Heart left ventricle (tissue), 13 donors: ENCODE results near the gene RNF43.

ENCODE experiments used
- CTCF ChIP-seq, 12 donors: fragments of 200-600 bp; sonication (generic) in 4 of 12; IDR thresholded peaks; one replicate each; pipeline versions ENCODE4 v1.5.0 to v1.8.0; 2018 to 2022; ENCODE audit warnings: antibody characterized with exemption in 12 of 12, mild to moderate bottlenecking in 5 of 12
- POLR2A ChIP-seq, 2 donors: fragments of 450-650 bp; IDR thresholded peaks; one replicate each; pipeline ENCODE4 v1.6.1; 2017; ENCODE audit warnings: antibody characterized with exemption in 2 of 2, mild to moderate bottlenecking in 2 of 2, moderate library complexity in 2 of 2
- donor health status: ischemic (EF 13 %, LVEDD 7.1; RV severe dilation, severe dysfunction).
- donor health status: DM: no; HTN: yes; CAD: no.
- donor health status: DM: no; HTN: no; CAD: no.
- donor health status: ischemic (EF 25% LVEDD 6.9; RV normal size, moderate dysfunction).
- donor health status: ischemic (EF 25% LVEDD 5.7; RV mildly dilated, moderate dysfunction).
- donor health status: ischemic (EF 35%, LVEDD 5.7; RV mildly dilated, moderate dysfunction).
- donor health status: nonischemic (EF 11% LVEDD 7.7; RV severe dilation, severe dysfunction).
- donor health status: DM: yes; HTN: yes; CAD: no.
- donor health status: PGD.
- donor health status: ischemic (EF 29% LVEDD 5.4; RV normal size, mild dysfunction).
- donor health status: nonischemic (EF 23%, LVEDD 6.1; RV moderate dilation, normal function).

GRCh38 chr17:58377093-58377601 is 40.2 kb downstream of the RNF43 start:
- TF ChIP-seq POLR2A (IDR thresholded peaks at IDR 0.05): no peak
- no peak for TF ChIP-seq CTCF (IDR thresholded peaks at IDR 0.05)
